Endodermal cell (in vitro differentiated cells): ENCODE measurements around the gene CFHR4. TPM values are rescaled to one million over a fixed set of nuclear protein-coding genes. Genes with fewer than 3 reads are reported as not detected.
A peak's percentile ranks its signal among the peaks of the same experiment; 100 is the strongest.
"Not testable (repeated sequence)": the region's sequence is repeated elsewhere in the genome, so short reads cannot be mapped to it uniquely, and the experiment has no call there.

Experiments
- DNase-seq: peaks from one replicate; pipeline ENCODE4 v3.0.0-alpha.2; 2017
- H3K27ac ChIP-seq: 2 replicates; pipeline ENCODE4 v1.5.1; 2013; ENCODE audit warnings: mild to moderate bottlenecking, low read depth, low read length, moderate library complexity
- H3K27me3 ChIP-seq: 2 replicates; pipeline ENCODE4 v1.6.1; 2013; ENCODE audit warnings: mild to moderate bottlenecking, low read length, moderate library complexity; ENCODE audit not compliant: insufficient read depth, control insufficient read depth, poor library complexity, severe bottlenecking
- H3K36me3 ChIP-seq: 2 replicates; pipeline ENCODE4 v1.7.0; 2013; ENCODE audit warnings: mild to moderate bottlenecking, low read length, moderate library complexity; ENCODE audit not compliant: control insufficient read depth, insufficient read depth
- H3K4me1 ChIP-seq: one replicate; pipeline ENCODE4 v1.7.0; 2013; ENCODE audit warnings: low read length; ENCODE audit not compliant: control insufficient read depth, insufficient read depth
- H3K4me3 ChIP-seq: 2 replicates; pipeline ENCODE4 v1.5.1; 2013; ENCODE audit warnings: mild to moderate bottlenecking, low read length, moderate library complexity
- H3K9ac ChIP-seq: 2 replicates; pipeline ENCODE4 v1.6.1; 2013; ENCODE audit warnings: mild to moderate bottlenecking, low read length, moderate library complexity; ENCODE audit not compliant: poor library complexity, severe bottlenecking; ENCODE audit errors: extremely low read depth
- H3K9me3 ChIP-seq: 2 replicates; pipeline ENCODE4 v1.6.1; 2013; ENCODE audit warnings: mild to moderate bottlenecking, low read length, moderate library complexity; ENCODE audit not compliant: control insufficient read depth
- H3K27ac Mint-ChIP-seq: 2 replicates; pipeline ENCODE4 v1.8.0; 2020; ENCODE audit warnings: mixed read lengths
- H3K27me3 Mint-ChIP-seq: 2 replicates; pipeline ENCODE4 v1.8.0; 2021; ENCODE audit warnings: mild to moderate bottlenecking, mixed read lengths; ENCODE audit not compliant: insufficient read depth
- H3K36me3 Mint-ChIP-seq: 2 replicates; pipeline ENCODE4 v1.8.0; 2020; ENCODE audit warnings: low read depth, mixed read lengths
- H3K4me1 Mint-ChIP-seq: 2 replicates; pipeline ENCODE4 v1.8.0; 2020; ENCODE audit warnings: mixed read lengths
- H3K4me3 Mint-ChIP-seq: 2 replicates; pipeline ENCODE4 v1.8.0; 2020; ENCODE audit warnings: mild to moderate bottlenecking, moderate library complexity, mixed read lengths
- H3K9me3 Mint-ChIP-seq: 2 replicates; pipeline ENCODE4 v1.8.0; 2020; ENCODE audit warnings: mild to moderate bottlenecking, mixed read lengths
- WGBS, 2 experiments: methylation state at CpG; one replicate each; pipeline versions ENCODE4 v1.1.5 to v1.1.7; 2013; ENCODE audit warnings: missing lambda C conversion rate in 2 of 2, mixed read lengths in 1 of 2; ENCODE audit not compliant: insufficient coverage in 1 of 2, insufficient read length in 1 of 2; 5-methylcytosine and 5-hydroxymethylcytosine counted together
- total RNA-seq, 2 donors: library from RNA; stranded (reverse); fragmentation: NEBNext Ultra II Directional in 1 of 2; extraction: Animal tissue kit (Norgen Biotek cat#: 25700) in 1 of 2; gene quantifications; 2 replicates in 1 of 2; 3 replicates in 1 of 2; pipeline ENCODE4 v1.2.1, GENCODE V29; 2021
- TF ChIP-seq, protein P1 (sequence below): fragments of 200-600 bp; sonication (generic); conservative IDR thresholded peaks from 2 replicates; pipeline ENCODE4 v1.5.0; 2021; ENCODE audit warnings: antibody characterized with exemption, mild to moderate bottlenecking

The CFHR4 gene
- total RNA-seq, 2 donors from 2014 or later = not detected

DNA sequence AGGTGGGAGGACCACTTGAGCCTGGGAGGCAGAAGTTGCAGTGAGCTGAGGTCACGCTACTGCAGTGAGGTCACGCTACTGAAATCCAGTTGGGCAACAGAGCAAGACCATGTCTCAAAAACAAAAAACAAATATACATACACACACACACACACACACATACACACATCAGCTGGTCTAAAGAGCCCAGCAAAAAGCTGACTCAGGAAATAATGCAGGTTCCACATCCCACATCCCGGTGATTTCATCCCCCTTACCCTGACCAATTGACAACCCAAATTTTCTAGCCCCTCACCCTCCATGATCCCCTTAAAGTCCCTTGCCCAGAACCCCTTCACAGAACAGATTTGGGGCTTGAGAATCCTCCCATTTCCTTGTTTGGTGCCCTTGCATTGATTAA is 11.9 kb upstream of the CFHR4 start:
- Mint-ChIP-seq H3K36me3 (no peaks in the 10 kb centered on the region), H3K9me3 (no peaks in the 10 kb centered on the region), H3K4me1 (peaks cover 2% of the 10 kb centered on the region), H3K27ac (no peak overlapping the region), H3K27me3 (peaks cover 12% of the 10 kb centered on the region), H3K4me3 (no peak overlapping the region)
- Histone ChIP-seq H3K4me1 (peaks cover 3% of the 10 kb centered on the region), H3K9me3 (no peaks in the 10 kb centered on the region), H3K9ac (no peak overlapping the region), H3K36me3 (no peaks in the 10 kb centered on the region), H3K27me3 (peaks cover 6% of the 10 kb centered on the region), H3K4me3 (no peak overlapping the region), H3K27ac (no peak overlapping the region)
- TF ChIP-seq, protein P1, sequence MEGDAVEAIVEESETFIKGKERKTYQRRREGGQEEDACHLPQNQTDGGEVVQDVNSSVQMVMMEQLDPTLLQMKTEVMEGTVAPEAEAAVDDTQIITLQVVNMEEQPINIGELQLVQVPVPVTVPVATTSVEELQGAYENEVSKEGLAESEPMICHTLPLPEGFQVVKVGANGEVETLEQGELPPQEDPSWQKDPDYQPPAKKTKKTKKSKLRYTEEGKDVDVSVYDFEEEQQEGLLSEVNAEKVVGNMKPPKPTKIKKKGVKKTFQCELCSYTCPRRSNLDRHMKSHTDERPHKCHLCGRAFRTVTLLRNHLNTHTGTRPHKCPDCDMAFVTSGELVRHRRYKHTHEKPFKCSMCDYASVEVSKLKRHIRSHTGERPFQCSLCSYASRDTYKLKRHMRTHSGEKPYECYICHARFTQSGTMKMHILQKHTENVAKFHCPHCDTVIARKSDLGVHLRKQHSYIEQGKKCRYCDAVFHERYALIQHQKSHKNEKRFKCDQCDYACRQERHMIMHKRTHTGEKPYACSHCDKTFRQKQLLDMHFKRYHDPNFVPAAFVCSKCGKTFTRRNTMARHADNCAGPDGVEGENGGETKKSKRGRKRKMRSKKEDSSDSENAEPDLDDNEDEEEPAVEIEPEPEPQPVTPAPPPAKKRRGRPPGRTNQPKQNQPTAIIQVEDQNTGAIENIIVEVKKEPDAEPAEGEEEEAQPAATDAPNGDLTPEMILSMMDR = no peak
- DNase-seq = no peak
- 97% methylated on average over 3 of the region's 3 CpGs; no CpG with 5 or more reads in 1 of the 2 experiments for WGBS, 2 experiments

DNA sequence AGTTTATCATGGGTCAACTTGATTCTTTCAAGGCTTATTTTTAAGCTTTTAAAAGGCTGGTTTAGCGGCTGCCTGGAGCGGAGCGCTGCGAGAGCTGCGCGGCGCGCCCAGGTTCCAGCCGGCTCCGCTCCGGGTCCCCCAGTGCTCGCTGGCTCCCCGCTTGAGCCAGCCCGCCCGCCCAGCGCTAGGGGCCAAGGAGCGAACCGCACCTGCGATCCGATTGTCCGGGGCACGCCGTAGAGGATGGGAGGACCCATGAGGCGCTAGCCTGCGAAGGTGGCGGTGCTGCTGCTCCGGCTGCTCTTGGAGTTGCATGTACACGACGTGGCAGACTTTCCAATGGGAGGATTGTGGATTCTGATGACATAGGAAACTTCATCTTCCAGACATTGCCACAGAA is 9.9 kb upstream of the CFHR4 start:
- 37 to 44% methylated on average over 15 to 29 of the region's 29 CpGs for WGBS, 2 experiments
- H3K36me3 Mint-ChIP-seq = peaks cover 2% of the 10 kb centered on the region

DNA sequence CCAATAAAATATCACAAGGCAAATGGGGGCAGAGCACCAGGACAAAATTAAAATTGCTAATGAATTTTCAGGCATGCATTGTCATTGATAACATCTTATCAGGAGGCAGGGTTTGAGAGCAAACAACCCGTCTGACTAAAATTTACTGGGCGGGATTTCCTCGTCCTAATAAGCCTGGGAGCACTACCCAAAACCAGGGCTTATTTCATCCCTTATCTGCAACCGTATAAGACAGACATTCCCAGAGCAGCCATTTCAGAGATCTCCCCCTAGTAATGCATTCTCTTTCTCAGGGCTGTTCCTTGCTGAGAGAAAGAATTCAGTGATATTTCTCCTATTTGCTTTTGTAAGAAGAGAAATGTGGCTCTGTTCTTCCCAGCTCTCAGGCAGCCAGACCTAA is 1.3 kb upstream of the CFHR4 start:
- H3K36me3 Mint-ChIP-seq, H3K27me3 Mint-ChIP-seq, H3K4me1 ChIP-seq, H3K4me1 Mint-ChIP-seq, H3K27ac ChIP-seq, H3K4me3 Mint-ChIP-seq, H3K27me3 ChIP-seq, H3K9ac ChIP-seq, H3K27ac Mint-ChIP-seq, H3K36me3 ChIP-seq: not testable (repeated sequence)
- peak; percentile 59 for DNase-seq
- peaks cover 22% of the 10 kb centered on the region for H3K9me3 Mint-ChIP-seq
- peaks cover 15% of the 10 kb centered on the region for H3K9me3 ChIP-seq
- peak overlapping the region; percentile 53 for H3K4me3 ChIP-seq
- WGBS, 2 experiments = 88 to 92% methylated on average over 4 of the region's 4 CpGs

More for the DNA sequence above, 9.9 kb upstream of the CFHR4 start:
- Histone ChIP-seq H3K36me3 (no peaks in the 10 kb centered on the region), H3K4me3 (no peak overlapping the region), H3K27ac (no peak overlapping the region), H3K9me3 (no peaks in the 10 kb centered on the region), H3K27me3 (peaks cover 6% of the 10 kb centered on the region), H3K4me1 (peaks cover 3% of the 10 kb centered on the region), H3K9ac (no peak overlapping the region)
- Mint-ChIP-seq H3K4me3 (peak overlapping the region; percentile 44), H3K4me1 (peaks cover 2% of the 10 kb centered on the region), H3K27ac (no peak overlapping the region), H3K27me3 (peaks cover 12% of the 10 kb centered on the region), H3K9me3 (peaks cover 11% of the 10 kb centered on the region)
- TF ChIP-seq, protein P1 = peak; percentile 55
- DNase-seq = peak; percentile 92

DNA sequence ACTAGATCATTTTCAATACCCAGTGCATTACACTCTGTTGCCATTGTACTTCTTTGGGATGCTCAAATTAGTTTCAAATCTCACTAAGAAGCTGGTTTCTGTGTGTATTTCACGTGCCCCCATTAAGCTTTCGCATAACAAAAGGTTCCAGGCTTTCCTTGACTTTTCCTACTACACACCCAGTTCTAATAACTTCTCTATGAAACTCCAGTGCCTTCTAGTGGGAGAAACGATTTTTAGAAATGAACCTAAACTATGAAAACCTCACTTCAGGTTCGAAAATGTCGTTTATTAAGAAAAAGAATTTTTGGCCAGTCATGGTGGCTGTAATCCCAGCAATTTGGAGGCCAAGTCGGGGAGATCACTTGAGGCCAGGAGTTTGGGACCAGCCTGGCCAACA is 2.8 kb downstream of the CFHR4 start:
- no peaks in the 10 kb centered on the region for H3K27me3 Mint-ChIP-seq
- H3K4me1 ChIP-seq = no peaks in the 10 kb centered on the region
- H3K9ac ChIP-seq = no peak overlapping the region
- no peaks in the 10 kb centered on the region for H3K4me1 Mint-ChIP-seq
- no peak for DNase-seq
- H3K9me3 ChIP-seq = peaks cover 15% of the 10 kb centered on the region
- H3K4me3 ChIP-seq = no peak overlapping the region
- no peak overlapping the region for H3K4me3 Mint-ChIP-seq
- no peak overlapping the region for H3K27ac ChIP-seq
- H3K9me3 Mint-ChIP-seq = peaks cover 15% of the 10 kb centered on the region
- TF ChIP-seq, protein P1 = no peak
- no peaks in the 10 kb centered on the region for H3K36me3 Mint-ChIP-seq
- 76 to 82% methylated on average over 6 of the region's 6 CpGs for WGBS, 2 experiments
- H3K36me3 ChIP-seq = no peaks in the 10 kb centered on the region
- H3K27me3 ChIP-seq = no peaks in the 10 kb centered on the region
- H3K27ac Mint-ChIP-seq = no peak overlapping the region
